HG03571 (cell line): Measurements from ENCODE around the gene IL4.
"Not testable (repeated sequence)": the region's sequence is repeated elsewhere in the genome, so short reads cannot be mapped to it uniquely, and the experiment has no call there.

Experiments used
- ATAC-seq: cut with Tn5 transposase; IDR thresholded peaks from one replicate; pipeline ENCODE4 v1.9.1; 2021; ENCODE audit not compliant: unreplicated experiment

Gene IL4

DNA sequence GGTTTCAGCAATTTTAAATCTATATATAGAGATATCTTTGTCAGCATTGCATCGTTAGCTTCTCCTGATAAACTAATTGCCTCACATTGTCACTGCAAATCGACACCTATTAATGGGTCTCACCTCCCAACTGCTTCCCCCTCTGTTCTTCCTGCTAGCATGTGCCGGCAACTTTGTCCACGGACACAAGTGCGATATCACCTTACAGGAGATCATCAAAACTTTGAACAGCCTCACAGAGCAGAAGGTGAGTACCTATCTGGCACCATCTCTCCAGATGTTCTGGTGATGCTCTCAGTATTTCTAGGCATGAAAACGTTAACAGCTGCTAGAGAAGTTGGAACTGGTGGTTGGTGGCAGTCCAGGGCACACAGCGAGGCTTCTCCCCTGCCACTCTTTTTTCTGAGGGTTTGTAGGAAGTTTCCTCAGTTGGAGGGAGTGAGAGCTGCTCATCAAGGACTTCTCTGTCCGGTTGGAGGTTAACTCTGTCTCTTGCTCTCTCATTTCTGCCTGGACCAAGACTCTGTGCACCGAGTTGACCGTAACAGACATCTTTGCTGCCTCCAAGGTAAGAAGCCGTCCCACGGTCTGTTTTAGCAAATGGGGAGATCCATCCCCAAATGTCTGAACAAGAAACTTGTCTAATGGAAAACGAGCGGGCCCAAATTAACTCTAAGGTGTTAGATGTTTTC is at the start of gene IL4:
Gene IL4, plus strand, starts transcription at position 51 of the 692 bp plus-strand sequence. Its CDS starts 62 bp downstream, at position 113.
- ATAC-seq, result no peak

GRCh38 chr5:132627470-132627869 is 46.3 kb upstream of the IL4 start:
- no peak for ATAC-seq

- no peak for ATAC-seq
These were observed 45.0 kb upstream of the IL4 start for GRCh38 chr5:132628814-132629213.

GRCh38 chr5:132629230-132629944 is 44.4 kb upstream of the IL4 start:
- peak; percentile 61 for ATAC-seq

- not testable (repeated sequence) for ATAC-seq
These were observed 40.2 kb upstream of the IL4 start for GRCh38 chr5:132633587-132633986.

DNA sequence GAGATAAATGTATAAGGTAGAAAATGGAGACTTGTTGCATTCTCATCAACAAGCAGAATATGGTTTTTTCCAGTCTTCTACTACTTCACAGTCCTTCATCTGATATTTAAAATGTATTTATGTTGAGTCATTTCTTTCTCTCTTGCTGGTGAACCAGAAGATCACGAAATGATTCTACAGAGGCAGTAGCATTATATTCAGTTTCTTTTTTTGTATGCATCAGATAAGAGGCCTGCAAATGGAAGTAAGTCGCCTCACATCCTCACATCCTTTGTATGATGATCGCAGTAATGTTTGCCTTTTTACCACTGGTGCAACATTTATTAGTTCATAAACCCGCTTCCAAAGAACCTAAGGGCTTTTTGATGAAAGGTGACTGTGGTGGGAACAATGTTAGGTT is 37.9 kb upstream of the IL4 start:
- peak; percentile 46 for ATAC-seq

DNA sequence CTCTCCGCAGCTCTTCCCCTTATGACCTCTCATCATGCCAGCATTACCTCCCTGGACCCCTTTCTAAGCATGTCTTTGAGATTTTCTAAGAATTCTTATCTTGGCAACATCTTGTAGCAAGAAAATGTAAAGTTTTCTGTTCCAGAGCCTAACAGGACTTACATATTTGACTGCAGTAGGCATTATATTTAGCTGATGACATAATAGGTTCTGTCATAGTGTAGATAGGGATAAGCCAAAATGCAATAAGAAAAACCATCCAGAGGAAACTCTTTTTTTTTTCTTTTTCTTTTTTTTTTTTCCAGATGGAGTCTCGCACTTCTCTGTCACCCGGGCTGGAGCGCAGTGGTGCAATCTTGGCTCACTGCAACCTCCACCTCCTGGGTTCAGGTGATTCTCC is 36.5 kb upstream of the IL4 start:
- no peak for ATAC-seq

GRCh38 chr5:132639706-132640130 is 34.1 kb upstream of the IL4 start:
- ATAC-seq, result peak; percentile 72

- ATAC-seq, result no peak
These were observed 33.2 kb upstream of the IL4 start for GRCh38 chr5:132640613-132641012.

DNA sequence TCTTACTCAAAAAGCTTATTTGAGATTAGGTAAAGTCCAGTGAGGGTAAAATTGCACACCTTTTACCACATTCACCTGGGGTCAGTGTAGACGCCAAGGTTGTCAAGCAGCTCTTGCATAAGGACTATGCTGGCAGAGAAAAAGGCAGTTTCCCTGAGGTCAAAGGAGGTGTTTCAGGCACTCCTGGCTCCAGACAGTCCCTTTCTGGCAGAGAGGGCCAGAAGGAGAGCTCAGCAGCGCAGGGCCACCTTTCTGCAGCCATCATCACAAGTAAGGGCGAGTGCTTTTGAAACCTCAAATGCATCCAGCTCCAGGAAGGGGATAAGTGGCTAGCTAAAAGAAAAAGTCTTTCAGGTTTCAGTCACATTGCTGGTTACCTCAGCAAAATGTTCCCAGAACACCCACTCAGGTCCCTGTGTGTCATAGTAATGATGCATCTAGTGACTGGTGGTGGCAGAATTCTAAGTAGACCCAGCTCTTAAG is 32.5 kb upstream of the IL4 start:
- ATAC-seq, result no peak

DNA sequence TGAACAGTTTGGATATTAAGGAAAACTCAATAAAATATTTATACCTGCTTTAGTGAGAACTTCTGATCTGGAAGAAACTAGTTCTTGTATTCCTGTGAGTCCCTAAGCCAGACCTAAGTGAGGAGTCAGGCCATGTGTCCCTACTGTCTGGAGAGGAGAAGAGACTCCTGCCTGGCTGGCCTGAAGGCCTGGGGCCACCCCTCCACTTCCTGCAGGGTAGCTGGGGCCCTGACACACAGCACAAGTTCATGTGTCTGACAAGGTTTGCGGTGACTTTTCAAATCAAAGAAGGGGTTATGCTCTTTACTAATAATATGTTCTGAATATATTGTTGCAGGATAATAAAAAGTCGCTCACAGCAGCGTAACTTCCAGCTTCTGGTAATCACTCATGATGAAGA is 31.9 kb upstream of the IL4 start:
- no peak for ATAC-seq

DNA sequence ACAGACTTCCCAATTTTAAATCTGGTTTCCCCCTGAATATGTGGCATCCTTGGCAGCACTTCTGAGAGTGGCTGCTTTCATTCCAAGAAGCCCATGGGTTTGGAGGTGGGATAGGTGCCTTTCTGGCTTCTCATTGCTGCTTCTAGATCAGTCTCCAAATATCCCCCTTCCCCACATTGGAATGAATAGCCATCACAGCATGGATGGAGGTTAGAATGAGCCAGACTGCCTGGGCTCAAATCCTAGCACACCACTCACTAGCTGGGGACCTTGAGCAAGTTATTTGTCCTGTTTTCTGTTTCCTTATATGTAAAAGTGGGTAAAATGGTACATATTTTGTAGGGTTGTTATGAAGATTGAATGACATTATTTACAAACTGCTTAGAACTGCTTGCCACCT is 29.6 kb upstream of the IL4 start:
- no peak for ATAC-seq

DNA sequence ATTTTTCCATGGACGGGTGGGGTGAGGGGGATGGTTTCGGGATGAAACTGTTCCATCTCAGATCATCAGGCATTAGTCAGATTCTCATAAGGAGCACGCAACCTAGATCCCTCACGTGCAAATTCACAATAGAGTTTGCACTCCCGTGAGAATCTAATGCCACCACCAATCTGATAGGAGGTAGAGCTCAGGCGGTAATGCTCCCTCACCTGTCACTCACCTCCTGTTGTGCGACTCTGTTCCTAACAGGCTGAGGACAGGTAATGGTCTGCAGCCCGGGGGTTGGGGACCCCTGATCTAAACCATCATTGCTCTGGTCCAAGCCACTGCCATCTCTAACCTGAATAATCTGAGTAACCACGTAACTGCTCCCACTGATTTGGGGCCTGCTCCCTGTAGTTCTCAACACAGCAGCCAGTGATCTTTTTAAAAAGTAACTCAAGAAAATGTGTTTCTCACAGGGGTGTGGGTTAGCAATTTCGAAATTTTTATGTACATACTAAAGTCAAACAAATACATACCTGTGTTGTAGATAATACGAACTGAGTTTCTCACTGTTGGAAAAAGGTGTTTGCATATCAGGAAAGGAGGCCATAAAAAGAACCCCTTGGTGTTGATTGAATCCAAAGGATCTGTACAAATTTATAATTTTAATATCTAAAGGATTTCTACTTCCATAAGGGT is 27.1 kb upstream of the IL4 start:
- ATAC-seq, result no peak

DNA sequence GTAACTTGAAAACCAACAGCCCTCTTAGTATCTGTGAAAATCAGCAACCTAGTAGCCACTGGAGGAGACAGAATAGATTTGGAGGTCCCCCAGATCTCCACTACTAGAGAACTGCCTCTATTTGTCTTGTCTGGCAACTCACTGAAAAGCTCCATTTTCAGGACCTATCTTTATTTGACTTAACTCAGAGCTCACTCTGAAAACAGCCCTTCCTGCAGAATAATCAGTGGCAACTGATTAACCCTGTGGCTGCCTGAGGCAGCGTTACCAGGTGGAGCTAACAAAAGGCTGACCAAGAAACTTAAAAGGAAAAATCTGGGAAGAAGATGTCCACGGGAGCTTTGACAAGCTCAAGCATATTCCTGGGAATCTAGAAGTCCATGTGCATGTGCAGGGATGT is 26.3 kb upstream of the IL4 start:
- ATAC-seq, result no peak

DNA sequence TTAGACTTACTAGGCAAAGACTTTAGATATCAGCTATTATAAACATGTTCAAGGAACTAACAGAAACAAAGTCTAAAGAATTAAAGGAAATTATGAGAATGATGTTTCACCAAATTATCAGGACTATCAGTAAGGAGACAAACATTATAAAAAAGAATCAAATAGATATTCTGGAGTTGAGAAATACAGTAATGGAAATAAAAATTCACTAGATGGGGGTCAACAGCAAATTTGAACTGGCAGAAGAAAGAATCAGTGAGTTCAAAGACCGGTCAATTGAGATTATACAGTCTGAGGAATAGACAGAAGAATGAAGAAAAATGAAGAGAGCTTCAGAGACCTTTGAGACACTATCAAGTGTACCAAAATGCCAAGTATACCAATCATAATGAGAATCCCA is 25.4 kb upstream of the IL4 start:
- no peak for ATAC-seq

DNA sequence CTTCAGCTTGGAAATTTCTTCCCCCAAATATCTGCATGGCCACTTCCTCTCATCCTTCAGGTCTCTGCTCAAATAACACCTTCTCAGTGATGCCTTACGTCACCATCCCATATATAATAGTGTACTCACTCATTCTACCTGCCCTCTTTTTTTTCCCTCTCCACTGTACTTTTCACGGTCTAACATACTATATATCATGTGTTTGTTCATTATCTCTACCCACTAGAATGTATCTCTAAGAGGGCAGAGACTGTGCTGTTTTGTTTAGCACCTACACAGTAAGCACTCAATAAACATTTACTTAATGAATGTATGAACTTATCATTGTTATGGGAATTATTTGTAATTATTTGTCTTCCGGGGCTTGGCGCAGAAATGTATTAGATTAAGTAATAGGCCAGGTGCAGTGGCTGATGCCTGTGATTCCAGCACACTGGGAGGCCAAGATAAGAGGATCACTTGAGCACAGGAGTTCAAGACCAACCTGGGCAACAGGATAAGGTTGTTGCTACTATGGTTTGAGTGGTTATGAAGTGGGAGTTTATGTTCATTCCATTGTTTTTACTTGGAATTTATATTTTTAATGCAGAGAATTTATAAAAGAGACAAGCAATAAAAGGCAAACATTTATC is 21.8 kb upstream of the IL4 start:
- no peak for ATAC-seq

- ATAC-seq, result no peak
These were observed 20.1 kb upstream of the IL4 start for GRCh38 chr5:132653716-132654115.

DNA sequence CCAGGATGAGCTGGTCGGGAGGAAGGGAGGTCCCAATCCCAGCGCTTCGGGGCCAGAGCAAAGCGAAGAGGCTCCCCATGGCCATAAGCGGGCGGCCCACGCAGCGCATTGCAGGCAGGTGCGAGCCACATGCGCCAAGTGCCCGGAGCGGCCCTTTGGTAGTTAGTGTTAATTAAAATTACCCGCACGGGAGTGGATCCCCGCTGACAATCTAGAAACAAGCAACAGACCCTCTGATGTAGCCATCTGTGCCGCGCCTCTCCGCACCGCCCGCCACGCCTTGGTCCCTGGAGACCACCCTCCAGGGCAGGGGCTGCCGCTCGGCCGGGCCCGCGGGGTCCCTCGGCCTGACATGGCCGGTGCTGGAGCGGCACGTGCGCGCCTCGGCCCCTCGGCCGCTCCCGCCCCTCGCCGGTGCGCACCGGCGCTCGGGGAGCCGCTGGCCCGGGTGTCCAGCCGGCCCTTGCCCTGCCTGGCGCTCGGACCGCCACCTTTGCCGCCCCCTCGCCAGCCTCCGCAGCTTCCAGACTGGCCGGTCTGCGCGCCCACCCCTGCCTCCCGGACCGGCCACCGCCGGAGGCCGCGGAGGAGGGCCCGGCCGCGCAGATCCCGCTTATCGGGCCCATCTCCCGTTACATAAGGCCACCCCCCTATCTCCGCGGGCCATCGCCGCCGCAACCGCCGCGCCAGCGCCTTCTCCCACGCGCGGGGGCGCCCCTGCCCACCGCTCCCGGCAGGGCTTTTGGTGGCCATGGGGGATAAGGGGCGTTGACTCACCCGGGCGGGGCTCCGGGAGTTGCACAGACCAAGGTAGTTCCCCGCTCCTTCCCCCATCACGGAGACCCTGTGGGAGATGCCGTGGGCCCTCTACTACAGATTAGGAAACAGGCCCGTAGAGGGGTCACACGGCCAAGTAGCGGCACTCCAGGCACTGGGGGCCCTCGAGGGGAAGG is 17.7 kb upstream of the IL4 start:
- no peak for ATAC-seq

GRCh38 chr5:132656774-132657355 is 16.9 kb upstream of the IL4 start:
- ATAC-seq, result no peak
